ENCODE results near the gene USH1G.

Gene USH1G

DNA sequence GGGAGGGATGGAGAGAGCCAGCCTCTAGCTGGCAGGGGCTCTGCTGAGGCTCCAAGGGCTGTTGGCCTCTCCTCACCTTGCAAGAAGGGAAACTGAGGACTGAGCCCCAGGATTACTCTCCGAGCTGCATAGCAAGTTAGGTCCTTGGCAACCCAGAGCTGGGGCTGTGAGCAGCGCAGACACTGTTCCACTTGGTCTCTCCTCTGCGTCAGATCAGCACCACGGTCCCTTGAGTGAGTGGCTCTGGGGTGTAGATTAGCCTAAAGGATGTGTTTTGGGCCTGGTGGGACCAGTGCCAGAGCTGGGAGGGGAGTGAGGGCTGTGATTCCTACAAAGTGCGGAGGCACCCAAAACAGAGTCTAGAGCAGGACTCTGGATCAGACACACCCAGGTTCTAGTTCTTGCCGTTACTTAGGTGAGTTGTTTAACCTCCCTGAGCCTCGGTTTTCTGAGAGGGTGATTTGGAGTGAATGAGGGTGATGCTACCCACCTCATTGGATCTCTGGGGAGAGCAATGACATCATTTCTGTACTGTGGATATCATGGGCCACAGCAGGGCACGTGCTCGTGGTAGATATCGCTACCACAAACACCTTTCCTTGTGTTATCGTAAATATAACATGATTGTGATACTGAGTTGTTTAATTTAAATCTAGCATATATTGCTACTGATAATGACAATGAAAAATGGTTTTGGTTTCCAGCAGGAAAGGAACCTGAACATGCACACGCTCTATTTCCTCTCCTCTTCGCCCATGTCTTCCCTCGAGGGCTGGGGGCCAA, 21.5 kb downstream of the USH1G start:
- DNase-seq = no peak

DNA sequence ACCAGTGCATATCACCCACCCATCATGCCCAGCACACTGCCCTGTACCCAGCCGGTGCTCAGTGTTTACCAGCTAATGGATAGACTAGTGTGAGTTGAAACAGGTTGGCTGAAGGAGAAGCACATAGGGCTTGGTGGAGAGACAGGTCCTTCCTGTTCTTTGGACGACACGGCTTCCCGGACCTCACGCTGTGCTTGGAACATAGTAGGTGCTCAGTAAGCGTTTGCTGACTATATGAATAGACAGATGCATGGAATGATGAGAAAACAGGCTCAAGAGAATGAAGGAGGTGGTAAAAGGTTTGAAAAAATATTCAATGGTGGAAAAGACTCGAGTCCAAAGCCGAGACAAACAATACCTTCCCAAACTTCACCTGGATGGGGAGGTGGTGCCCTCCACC, 22.8 kb downstream of the USH1G start:
- DNase-seq = no peak

DNA sequence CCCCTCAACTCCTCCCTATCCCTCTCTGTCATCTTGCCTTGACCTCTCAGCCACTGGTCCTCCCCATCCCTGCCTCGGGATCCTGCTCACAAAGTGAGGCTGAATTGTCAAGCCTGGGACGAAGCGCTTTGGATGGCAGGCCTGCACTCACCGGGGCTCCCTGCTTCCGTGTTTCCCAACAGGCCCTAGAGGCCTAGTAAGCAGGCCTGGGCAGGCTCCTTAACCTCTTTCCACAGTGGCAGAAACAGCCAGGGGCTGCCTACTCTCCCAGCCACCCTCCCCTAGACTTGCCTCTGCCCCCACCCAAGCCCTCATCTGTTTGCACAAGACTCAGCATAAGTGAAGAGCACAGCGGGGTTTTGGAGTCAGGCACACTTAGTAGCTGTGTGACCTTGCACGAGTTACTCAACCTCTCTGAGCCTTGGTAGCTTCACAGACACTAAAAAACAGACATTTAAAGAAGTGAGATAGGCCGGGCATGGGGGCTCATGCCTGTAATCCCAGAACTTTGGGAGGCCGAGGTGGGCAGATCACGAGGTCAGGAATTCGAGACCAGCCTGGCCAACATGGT, 24.6 kb downstream of the USH1G start:
- no peak for DNase-seq

DNA sequence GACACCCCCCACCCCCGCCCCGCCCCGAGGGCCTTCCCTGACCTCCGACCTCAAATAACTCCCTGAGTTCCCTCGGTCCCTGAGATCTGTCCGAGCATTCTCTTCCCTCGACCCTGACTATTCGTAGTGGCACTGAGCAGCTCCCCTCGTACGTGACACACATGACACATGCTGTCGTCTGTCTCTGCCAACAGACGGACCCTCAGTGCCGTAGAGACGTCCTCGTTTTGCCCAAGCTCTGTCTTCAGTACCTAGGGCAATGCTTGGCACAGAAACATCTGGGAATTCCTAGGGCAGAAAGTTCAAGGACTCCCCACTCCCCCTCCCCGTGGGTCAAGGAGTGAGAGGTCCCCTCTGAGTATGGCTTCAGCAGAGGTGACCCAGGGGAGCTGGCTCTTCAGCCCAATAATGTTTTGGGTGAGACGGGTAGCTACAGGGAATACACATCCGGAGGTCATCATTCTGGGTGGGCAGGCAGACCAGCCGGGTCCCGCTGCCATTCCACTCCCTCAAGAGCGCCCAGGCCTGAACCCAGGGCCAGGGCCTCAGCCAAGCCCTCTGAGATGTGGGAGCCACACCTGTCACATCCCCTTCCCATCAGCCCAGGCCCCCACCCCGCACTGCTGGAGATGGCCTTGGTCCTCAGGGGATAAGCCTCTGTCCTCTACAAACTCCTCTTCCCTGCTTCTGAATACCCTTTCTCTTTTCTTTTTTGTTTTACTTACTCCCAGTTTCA, 29.0 kb downstream of the USH1G start:
- no peak for DNase-seq

DNA sequence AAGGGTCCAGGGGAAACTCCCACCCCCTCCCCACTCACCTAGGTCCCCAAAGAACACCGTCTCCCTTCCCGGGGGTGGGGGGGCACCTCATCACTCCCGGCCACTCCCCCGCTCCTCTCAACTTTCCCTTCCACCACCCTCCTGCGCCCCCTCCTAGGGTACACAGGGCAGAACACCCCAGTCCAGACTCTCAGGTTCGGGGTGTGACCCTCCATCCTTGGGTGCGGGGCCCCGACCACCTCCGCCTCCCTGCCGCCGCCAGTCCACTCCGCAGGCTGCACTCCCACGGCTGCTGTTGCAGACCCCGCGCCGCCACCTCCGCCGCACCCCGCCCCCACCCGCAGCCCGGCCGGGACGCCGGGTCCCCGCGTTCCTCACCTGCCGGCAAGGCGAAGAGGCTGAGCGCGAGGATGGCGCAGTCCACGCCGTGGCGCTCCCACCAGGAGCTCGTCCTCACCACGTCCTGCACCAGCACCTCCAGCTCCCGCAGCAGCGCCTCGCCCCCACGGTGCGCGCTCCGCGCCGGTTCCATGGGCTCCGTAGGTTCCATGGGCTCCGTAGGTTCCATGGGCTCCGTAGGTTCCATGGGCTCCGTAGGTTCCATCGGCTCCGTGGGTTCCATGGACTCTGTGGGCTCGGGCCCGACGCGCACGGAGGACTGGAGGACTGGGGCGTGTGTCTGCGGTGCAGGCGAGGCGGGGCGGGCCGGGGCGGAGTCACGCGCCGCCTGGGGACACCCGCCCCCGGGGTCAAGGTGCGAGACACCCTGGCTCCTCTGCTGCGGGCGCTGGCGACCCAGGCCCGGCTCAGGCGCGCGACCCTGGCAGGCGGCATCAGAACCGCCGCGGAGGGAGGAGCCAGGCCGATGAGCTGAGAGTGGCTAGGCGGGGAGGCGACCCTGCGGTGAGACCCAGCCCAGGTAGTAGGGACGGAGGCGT, 29.8 kb downstream of the USH1G start, which contains the start of gene FADS6:
FADS6 (minus strand) TSS at position 660 of the 938 bp plus-strand sequence; CDS start at position 622, 38 bp downstream.
- DNase-seq = no peak

DNA sequence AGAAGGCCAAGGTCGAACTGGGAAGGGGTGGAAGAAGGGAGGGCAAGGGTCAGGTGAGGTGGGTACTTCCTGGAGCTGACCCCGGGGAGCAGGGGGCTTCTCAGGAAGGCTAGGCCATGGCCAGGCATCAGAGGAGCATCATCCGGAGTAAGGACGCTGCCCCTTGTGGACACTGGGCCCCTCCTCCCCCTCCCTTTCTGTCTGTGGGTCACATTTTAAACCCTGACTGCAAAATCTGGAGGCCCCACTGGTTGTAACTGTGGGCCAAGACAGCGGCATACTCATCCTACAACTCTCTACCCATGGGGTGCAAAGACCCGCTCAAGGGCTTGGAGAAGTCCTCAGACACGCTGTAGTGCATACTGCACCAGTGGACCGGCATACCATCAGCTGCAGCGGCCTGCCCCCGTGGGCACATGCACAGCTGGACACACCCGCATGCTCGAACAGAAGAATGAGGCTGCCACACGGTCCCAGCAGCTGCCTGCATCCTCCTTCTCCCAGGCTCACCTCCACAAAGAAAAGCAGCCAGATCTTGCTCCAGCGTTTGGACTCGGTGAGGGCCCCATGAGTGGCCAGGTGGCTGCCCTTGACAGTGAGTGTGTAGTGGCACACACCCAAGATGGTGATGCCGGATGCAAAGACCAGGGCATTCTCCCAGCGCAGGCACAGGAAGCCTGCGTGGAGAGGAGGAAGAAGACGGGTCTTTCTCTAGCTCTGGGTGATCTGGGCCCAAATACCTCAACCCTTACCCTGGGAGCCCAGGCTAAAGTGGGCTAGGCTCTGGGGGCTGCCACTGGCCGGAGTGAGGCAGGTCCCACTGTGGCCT, 30.8 kb downstream of the USH1G start:
- no peak for DNase-seq

DNA sequence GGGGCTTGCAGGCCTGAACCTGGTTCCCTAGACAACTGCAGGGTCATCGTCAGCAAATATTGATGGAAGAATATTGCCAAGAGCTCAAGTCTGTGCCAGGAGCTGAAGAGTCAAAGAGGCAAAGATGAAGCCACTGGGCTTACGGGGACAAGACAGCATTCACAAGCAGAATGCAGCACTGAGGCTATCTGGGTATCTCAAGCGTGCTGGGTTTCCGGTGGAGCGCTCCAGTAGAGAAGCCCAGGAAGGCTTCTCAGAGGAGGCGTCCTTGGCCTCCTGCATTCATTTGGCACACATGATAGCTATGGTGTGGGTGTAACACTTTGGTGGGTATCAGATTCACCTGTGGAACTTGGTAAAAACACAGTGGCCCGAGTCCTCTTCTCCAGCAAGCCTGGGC, 32.5 kb downstream of the USH1G start:
- no peak for DNase-seq

DNA sequence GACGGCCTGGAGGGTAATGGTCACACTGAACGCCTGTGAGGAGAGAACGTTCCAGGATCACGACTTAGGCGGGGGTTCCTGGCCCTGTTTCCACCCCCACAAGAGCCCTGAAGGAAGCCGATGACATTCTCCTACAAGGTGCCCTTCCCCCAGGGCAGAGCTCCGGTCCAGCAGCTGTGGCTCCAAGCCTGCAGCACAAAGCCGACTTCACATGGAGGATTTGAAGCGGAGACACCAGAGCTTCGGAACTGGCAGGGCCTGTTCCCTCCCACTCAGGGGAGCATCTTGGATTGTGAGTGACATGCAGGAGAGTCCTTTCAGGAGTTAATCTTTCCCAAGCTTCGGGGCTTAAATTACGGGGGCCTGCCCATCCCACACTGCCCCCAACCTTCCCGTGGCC, 34.6 kb downstream of the USH1G start:
- DNase-seq = no peak

DNA sequence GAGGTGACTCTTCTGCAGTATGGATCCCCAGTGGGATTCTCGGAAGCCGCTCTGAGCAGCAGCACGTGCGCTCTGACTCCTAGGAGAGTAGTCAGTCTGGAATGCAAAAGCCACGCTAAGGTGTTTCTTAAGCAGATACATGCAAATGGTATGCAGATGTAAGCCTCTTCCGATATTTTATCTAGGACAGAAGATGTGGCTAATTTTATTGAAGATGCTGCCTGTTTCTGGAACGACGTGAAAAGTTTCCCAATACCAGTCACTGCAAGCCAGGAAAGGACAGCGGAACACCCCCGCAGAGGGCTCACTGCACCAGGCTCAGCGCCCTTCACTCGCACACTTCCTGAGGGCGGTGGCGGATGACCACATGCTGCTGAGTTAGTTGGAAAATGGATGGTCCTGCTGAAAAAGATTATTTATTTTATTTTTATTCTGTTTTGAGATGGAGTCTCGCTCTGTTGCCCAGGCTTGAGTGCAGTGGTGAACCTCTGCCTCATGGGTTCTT, 39.8 kb downstream of the USH1G start:
- no peak for DNase-seq

DNA sequence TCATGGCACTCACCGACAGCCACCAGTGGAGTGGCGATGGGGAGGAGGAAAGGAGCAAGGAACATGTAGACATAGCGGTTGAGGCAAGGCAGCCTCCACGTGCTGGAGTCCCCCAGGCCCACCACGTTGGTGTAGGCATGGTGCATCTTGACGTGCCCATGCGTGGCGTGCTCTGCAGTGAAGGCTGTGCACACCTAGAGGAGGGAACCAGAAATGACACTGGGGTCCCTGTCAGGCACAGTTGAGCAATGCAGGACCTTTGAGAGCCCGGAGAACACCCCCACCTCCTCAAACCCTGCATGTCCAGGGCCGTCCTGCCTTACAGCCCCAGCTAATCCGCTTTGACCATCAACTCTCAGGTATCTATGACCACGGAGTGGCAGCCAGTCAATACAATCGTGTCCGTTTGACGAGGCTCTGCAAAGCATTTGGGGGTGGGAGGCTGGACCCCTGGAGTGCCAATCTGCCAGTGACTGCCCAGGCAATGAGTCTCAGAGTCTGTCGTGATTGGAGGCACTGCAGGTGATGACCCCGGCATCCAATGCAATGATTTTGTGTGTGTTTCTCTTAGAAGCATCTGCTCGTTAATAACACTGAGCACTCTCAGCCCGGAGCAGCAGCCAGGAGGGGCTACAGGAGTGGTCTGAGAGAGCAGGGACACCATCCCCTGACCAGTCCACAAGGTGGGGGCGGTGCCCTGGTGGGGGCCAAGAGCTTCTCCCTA, 40.4 kb downstream of the USH1G start:
- no peak for DNase-seq

DNA sequence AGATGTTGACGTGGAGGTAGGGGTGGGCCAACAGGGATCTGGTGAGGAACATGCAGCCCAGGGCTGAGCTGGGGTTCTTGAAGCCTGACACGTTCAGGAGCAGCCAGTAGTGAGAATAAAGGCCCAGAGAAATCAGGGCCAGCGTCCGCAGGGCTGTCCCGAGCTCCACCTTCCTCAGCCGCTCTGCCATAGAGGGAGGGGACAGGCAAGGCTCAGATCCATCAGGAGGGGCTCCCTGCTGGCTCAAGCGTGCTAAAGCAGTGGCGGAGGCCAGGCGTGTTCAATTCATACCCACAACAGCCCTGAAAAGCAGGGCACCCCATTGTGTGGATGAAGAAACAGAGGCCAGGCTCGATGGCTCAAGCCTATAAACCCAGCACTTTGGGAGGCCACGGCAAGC, 42.0 kb downstream of the USH1G start:
- no peak for DNase-seq

DNA sequence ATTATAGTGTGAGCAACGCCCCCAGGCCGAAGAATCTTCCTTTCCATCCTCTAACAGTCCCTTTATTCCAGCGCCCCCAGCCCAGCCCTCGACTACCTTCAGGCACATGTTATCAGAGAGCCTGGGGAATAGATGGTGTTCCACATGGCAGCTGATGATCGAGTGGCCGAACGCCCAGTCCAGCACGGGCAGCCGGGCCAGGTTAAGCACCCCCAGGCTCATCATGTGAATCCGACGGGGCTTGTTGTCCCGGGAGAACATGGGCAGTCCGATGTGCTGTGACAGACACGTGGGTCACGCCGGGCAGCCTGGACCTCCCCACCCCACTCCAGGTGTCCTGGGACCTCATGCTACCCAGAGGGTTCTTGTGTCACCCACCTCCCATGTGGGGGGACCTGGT, 43.7 kb downstream of the USH1G start:
- DNase-seq = no peak

DNA sequence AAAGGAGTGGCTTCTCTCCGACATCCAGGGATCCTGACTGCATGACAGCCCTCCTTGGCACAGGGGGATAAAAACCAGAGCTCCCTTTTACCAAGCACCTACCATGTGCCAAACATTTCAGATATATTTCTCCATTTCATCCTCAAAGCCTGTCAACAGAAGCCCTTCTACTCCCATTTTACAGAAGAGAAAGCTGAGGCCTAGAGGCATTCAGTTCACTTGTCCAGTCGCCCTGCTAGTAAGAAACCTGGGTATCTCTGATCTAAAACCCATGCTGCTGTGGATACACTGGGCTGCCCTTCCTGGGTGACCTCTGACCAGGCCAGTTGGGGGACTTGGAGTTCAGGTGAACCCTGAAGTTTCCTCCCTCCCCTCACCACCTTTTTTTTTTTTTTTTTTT, 44.4 kb downstream of the USH1G start:
- DNase-seq = no peak

DNA sequence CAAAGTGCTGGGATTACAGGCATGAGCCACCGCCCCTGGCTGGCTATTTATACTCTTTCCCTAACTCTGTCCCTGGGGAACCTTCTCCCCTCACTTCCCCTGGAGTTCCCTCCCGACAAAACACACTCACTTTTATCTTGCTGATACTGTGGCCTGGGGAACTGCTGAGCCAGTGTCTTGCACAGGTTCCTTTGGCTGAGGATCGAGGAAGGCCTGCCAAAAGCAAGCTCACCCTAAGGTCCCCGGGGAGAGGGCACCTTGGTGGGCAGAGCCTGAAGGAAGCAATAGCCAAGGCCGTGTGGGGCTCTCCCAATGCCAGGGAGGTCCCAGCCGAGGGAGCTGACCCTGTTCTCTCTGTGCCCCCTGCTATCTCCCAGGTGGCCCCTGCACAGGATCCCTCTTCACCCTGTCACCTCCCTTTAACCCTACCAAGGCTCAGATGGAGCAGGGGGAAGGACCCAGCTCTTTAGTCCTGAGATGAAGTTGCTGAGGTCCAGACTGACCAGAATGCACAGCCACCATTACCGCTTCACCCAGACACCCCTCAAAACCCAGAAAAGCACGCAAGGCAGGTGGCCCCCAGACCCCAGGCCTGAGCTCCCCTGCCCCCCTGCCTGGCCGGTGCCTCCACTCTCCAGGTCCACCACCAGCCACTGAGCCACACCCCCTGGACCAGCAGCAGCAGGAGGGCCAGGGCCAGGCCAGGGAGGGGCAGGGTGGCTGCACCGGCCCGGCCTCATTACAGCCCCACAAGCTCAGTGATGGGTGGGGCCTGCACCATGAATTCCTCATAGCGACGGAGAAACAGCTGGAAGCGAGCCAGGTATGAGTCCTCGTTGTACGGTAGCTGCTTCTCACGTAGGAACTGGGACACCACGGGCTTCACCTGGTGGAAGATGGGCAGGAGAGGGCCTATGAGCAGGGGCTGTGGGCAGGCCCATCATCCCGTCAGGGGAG, 45.2 kb downstream of the USH1G start:
- no peak for DNase-seq

DNA sequence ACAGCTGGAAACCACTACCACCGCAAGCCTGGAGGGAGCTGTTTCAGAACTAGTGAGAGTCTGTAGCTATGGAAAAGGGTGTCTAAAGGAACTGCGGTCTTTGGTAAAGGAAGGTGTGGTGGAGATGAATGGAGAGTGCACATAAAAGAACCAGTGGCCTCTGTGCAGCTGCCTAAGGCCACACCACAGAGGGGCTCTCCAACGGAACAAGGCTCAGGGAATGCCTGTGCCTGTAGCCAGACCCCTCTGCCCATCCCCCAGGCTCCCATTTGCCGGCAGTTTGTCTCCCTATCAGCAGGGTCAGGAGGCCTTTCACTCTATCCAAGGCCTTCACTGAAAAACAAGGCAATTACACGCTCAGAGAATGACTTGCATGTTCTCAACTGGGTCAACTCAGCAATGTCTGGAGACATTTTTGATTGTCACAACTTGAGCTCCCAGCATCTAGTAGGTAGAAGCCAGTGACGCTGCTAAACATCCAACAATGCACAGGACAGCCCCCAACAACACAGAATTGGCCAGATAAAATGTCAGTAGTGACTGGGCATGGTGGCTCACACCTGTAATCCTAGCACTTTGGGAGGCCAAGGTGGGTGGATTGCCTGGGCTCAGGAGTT, 47.0 kb downstream of the USH1G start:
- no peak for DNase-seq

DNA sequence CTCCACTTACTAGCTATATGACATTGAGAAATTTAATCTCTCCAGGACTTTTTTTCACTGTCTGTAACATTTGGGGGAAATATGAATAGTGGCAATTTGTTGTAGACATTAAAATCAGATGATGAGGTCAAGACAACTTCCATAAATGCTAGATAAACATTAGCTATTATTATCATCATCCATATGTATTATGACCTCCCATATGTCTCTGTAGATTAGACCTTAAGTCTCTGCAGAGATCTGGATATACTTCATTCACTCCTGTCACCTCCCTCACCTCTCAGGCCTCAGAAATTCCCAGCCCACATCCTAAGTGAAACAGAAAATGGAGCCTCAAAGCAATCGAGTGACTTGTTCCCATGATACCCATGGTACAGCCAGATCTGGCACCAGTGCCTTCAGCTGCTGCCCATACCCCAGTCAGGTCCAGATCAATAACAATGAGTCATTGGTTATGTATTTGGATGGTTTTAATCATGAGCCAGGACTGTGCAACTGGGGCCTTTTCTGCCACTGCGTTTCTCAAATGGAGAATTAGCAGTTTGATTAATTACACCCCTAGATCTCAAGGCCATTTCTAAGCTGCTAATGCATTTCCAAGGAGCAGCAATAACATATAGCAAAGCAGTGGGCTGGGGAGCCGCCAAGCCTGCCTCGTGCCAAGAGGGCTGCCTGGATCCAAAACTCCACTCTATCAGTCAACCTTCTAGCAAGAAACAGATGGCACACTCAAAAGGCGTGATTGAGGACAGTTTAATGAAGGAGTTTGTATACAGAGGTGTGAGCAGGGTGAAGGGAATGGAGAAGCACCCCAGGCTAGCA, 47.7 kb downstream of the USH1G start:
- DNase-seq = no peak

DNA sequence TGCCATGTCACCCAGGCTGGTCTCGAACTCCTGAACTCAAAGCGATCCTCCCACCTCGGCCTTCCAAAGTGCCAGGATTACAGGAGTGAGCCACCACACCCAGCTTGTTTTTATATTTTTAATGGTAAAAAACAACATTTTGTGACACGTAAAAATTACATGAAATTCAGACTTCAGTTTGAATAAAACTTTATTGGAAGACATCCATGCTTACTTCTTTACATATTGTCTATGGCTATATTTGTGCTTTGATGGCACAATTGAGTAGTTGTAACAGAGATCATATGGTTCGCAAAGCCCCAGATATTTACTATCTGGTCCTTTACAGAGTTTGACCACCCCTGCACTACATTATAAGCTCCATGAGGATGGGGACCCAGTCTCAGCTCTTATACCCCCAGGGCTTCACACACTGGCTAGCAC, 48.4 kb downstream of the USH1G start:
- no peak for DNase-seq

DNA sequence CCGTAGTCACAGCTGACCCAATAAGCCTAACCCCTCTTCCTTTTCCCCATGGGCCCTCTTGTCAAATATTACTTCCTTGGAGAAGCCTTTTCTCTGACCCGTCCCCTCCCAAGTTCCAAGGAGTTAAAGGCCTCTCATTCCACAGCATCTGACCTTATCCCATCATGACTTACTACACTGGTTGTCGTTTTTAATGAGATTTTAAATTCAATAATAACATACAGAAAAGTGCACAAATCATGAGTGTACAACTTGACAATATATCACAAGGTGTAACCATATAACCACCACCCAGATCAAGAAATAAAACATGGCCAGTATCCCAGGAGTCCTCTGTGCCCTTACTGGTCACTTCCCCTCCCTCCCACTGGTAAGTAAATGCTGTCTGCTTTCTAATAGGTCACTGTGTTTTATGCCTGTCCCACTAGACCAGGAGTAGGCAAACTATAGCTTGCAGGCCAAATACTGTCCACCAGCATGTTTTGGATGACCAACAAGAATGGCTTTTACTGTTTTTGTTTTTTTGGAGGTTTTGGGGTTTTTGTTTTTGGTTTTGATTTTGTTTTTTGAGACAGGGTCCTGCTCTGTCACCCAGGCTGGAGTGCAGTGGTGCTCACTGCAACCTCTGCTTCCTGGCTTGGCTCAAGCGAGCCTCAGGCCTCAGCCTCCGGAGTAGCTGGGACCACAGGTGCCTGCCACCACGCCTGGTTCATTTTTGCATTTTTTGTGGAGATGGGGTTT, 49.0 kb downstream of the USH1G start:
- no peak for DNase-seq

Data from activated naive CD4-positive, alpha-beta T cell (primary cell).